ENCODE measurements around the gene ECI1. TPM values are rescaled to one million over a fixed set of nuclear protein-coding genes. Genes with fewer than 3 reads are reported as not detected.

The ECI1 gene
- total and polyA plus RNA-seq, 2 of the 13 experiments (the other 11 are each of a cell fraction or from before 2014, with no cell fraction given): 82.0 to 102 TPM

DNA sequence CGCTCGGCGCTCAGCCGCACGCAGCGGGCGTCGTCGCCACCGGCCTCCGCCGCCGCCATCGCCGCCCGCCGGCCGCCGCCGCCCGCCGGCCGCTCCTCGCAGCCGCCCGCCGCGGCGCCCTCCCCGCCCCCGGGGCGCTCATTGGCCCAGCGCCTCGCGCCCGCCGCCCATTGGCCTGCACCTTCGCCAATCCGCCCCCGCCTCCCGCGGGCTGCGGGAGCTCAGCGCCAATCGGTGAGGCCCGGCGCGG is 36.7 kb downstream of the ECI1 start, which contains the start of gene PGP:
PGP (minus strand) TSS at position 122 of the 250 bp plus-strand sequence; CDS start at position 59, 63 bp downstream.
- peak within 1 kb of the TSS; percentile 95 for H3K9ac ChIP-seq (ENCODE audit: insufficient read depth, low read depth, low read length)
- peaks cover 2 to 7% of the 10 kb centered on the region in 2 experiments; a peak in 2 of 5 replicates for H3K36me3 ChIP-seq (replicated peaks in 1 of 2; ENCODE audit: control insufficient read depth in 1 of 2, insufficient read depth in 2 of 2, low read length in 2 of 2)
- ChIA-PET CTCF (ENCODE audit: low intra/inter-chr PET ratio, low total read pairs) (no interaction called here), POLR2A (interaction anchor here (0.5 to 3.0 kb wide), 16 partner anchors 9 to 374 kb away, joined by 3 to 26 read pairs (median 4); partner anchors contain the start of genes ATP6V0C, E4F1, ECI1 and MLST8)
- ATAC-seq (peak; percentile 78; the same call in 2 of the 3 replicates), DNase-seq (ENCODE audit: low spot score) (no peak), FAIRE-seq (no peak)
- WGBS (ENCODE audit: low lambda C conversion rate): 0% methylated on average over 3 of the region's 48 CpGs
- H4K20me1 ChIP-seq (ENCODE audit: insufficient read depth, low read length): 0 out of 2 replicates have a peak, but pooled peaks cover 3% of the 10 kb centered on the region
- H3K27ac ChIP-seq (ENCODE audit: extremely low read length, insufficient read depth, low read length): peak within 1 kb of the TSS; percentile 92
- intact Hi-C loops (cut with micrococcal nuclease; ENCODE audit: unreplicated experiment): no loop called here
- H3K4me3 ChIP-seq (replicated peaks in 1 of 3; ENCODE audit: insufficient read depth in 1 of 3, low read depth in 2 of 3, low read length in 3 of 3): peak within 1 kb of the TSS; percentile 63 to 89 (median 78)
- no TSS peak for BruUV-seq (replicated peaks)
- no peak within 1 kb of the TSS for H2AFZ ChIP-seq (ENCODE audit: low read length)
- H3K4me1 ChIP-seq (ENCODE audit: insufficient read depth, low read length): peaks cover 64% of the 10 kb centered on the region
- no peak for TF ChIP-seq TBX3 (IDR thresholded peaks at IDR 0.05; ENCODE audit: borderline replicate concordance)
- TF ChIP-seq PAF1 (CRISPR knock-in tag; IDR thresholded peaks at IDR 0.05): no peak
- TF ChIP-seq POLR2A (IDR thresholded peaks at IDR 0.05; ENCODE audit: insufficient read depth in 1 of 2, low read depth in 2 of 2, low read length in 2 of 2): peak in 1 of 2 experiments; percentile 37; a peak in 1 of 4 replicates
- TF ChIP-seq PCBP1 (IDR thresholded peaks at IDR 0.05; ENCODE audit: borderline replicate concordance, low read depth, low read length): peak; percentile 81; the same call in 1 of the 2 replicates
- TF ChIP-seq TEF (CRISPR knock-in tag; IDR thresholded peaks at IDR 0.05): no peak
- H3K4me2 ChIP-seq (ENCODE audit: low read depth, low read length): peak within 1 kb of the TSS; percentile 95
- H3K9me3 ChIP-seq (ENCODE audit: low read length): no peaks in the 10 kb centered on the region
- peaks cover 20% of the 10 kb centered on the region for H3K79me2 ChIP-seq (ENCODE audit: insufficient read depth, low read length)
- no peaks in the 10 kb centered on the region; a peak in 1 of 5 replicates for H3K27me3 ChIP-seq (ENCODE audit: control insufficient read depth in 1 of 2, insufficient read depth in 2 of 2, low read length in 2 of 2)
- in situ Hi-C loops (cut with HindIII; ENCODE audit: extremely low pct_ligation_motif_present, low pct_unique_long_range_greater_than_20kb): no loop called here

GRCh38 chr16:2213817-2214718 is 37.3 kb downstream of the ECI1 start:
- ATAC-seq (no peak), DNase-seq (ENCODE audit: low spot score) (no peak), FAIRE-seq (no peak)
- no peaks in the 10 kb centered on the region; a peak in 1 of 5 replicates for H3K27me3 ChIP-seq (ENCODE audit: control insufficient read depth in 1 of 2, insufficient read depth in 2 of 2, low read length in 2 of 2)
- no peaks in the 10 kb centered on the region for H3K9me3 ChIP-seq (ENCODE audit: low read length)
- in situ Hi-C loops (cut with HindIII; ENCODE audit: extremely low pct_ligation_motif_present, low pct_unique_long_range_greater_than_20kb) (no loop called here), intact Hi-C loops (cut with micrococcal nuclease; ENCODE audit: unreplicated experiment) (no loop called here)
- H3K36me3 ChIP-seq (replicated peaks in 1 of 2; ENCODE audit: control insufficient read depth in 1 of 2, insufficient read depth in 2 of 2, low read length in 2 of 2): peaks cover 2 to 7% of the 10 kb centered on the region in 2 experiments; a peak in 2 of 5 replicates
- peak overlapping the region; percentile 85 for H3K27ac ChIP-seq (ENCODE audit: extremely low read length, insufficient read depth, low read length)
- BruUV-seq (replicated peaks): no TSS peak
- H3K79me2 ChIP-seq (ENCODE audit: insufficient read depth, low read length): peaks cover 20% of the 10 kb centered on the region
- ChIA-PET POLR2A (interaction anchor here (0.5 to 3.0 kb wide), 16 partner anchors 9 to 375 kb away, joined by 3 to 26 read pairs (median 4); partner anchors contain the start of genes ATP6V0C, E4F1, ECI1 and MLST8), CTCF (ENCODE audit: low intra/inter-chr PET ratio, low total read pairs) (no interaction called here)
- peak overlapping the region; percentile 63 to 89 (median 69) for H3K4me3 ChIP-seq (replicated peaks in 1 of 3; ENCODE audit: insufficient read depth in 1 of 3, low read depth in 2 of 3, low read length in 3 of 3)
- WGBS (ENCODE audit: low lambda C conversion rate): 3% methylated on average over 17 of the region's 98 CpGs
- H2AFZ ChIP-seq (ENCODE audit: low read length): no peak overlapping the region
- peaks cover 65% of the 10 kb centered on the region for H3K4me1 ChIP-seq (ENCODE audit: insufficient read depth, low read length)
- 0 out of 2 replicates have a peak, but pooled peaks cover 3% of the 10 kb centered on the region for H4K20me1 ChIP-seq (ENCODE audit: insufficient read depth, low read length)
- H3K9ac ChIP-seq (ENCODE audit: insufficient read depth, low read depth, low read length): peak overlapping the region; percentile 95
- peak overlapping the region; percentile 95 for H3K4me2 ChIP-seq (ENCODE audit: low read depth, low read length)
- TF ChIP-seq, protein P1, sequence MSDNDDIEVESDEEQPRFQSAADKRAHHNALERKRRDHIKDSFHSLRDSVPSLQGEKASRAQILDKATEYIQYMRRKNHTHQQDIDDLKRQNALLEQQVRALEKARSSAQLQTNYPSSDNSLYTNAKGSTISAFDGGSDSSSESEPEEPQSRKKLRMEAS (IDR thresholded peaks at IDR 0.05): peak; percentile 13; the same call in 1 of the 2 replicates
- TF ChIP-seq PAF1 (CRISPR knock-in tag; IDR thresholded peaks at IDR 0.05): no peak
- TF ChIP-seq TAF15 (IDR thresholded peaks at IDR 0.05; ENCODE audit: low read depth, low read length, poor library complexity, severe bottlenecking): no peak
- peak; percentile 65; the same call in 1 of the 2 replicates for TF ChIP-seq SALL2 (CRISPR knock-in tag; IDR thresholded peaks at IDR 0.05)
- TF ChIP-seq ZNF777 (CRISPR knock-in tag; IDR thresholded peaks at IDR 0.05): peak; percentile 29; the same call in 1 of the 2 replicates
- TF ChIP-seq YY1 (IDR thresholded peaks at IDR 0.05; ENCODE audit: insufficient read depth, insufficient replicate concordance, low read depth, low read length): peak; percentile 62
- TF ChIP-seq, protein P2, sequence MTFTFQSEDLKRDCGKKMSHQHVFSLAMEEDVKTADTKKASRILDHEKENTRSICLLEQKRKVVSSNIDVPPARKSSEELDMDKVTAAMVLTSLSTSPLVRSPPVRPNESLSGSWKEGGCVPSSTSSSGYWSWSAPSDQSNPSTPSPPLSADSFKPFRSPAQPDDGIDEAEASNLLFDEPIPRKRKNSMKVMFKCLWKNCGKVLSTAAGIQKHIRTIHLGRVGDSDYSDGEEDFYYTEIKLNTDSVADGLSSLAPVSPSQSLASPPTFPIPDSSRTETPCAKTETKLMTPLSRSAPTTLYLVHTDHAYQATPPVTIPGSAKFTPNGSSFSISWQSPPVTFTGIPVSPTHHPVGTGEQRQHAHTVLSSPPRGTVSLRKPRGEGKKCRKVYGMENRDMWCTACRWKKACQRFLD (CRISPR knock-in tag; IDR thresholded peaks at IDR 0.05; ENCODE audit: borderline replicate concordance): no peak; the same call in 1 of the 2 replicates
- no peak for TF ChIP-seq ATAD3A (CRISPR knock-in tag; IDR thresholded peaks at IDR 0.05)

Measured in HepG2 (cell line).